CD14-positive monocyte (primary cell): Measurements from ENCODE around the gene MED20. TPM values are rescaled to one million over a fixed set of nuclear protein-coding genes. Genes with fewer than 3 reads are reported as not detected.

ENCODE experiments used
- DNase-seq, 3 donors: peaks; one replicate each; pipeline ENCODE4 v3.0.0-alpha.2; 2011 to 2022
- H2AFZ ChIP-seq: 2 replicates; pipeline ENCODE4 v1.6.0; 2012; ENCODE audit warnings: mild to moderate bottlenecking, low read depth, low read length, inconsistent platforms; ENCODE audit not compliant: insufficient read depth, poor library complexity, severe bottlenecking
- H3K27ac ChIP-seq, 2 donors: 1 replicate in 1 of 2; 2 replicates in 1 of 2; pipeline ENCODE4 v1.5.1; 2012 to 2013; ENCODE audit warnings: low read length in 2 of 2, control low read depth in 1 of 2, inconsistent platforms in 1 of 2, low read depth in 1 of 2, mild to moderate bottlenecking in 1 of 2
- H3K27me3 ChIP-seq, 2 donors: one replicate each; pipeline versions ENCODE4 v1.6.0 to v1.6.1; 2011 to 2013; ENCODE audit warnings: low read length in 2 of 2; ENCODE audit not compliant: control insufficient read depth in 2 of 2, insufficient read depth in 2 of 2
- H3K36me3 ChIP-seq, 2 donors: replicated peaks in 1 of 2; 1 replicate in 1 of 2; 2 replicates in 1 of 2; pipeline versions ENCODE4 v1.5.1 to v1.6.1; 2012 to 2013; ENCODE audit warnings: low read length in 2 of 2, control low read depth in 1 of 2, inconsistent platforms in 1 of 2, mild to moderate bottlenecking in 1 of 2; ENCODE audit not compliant: insufficient read depth in 2 of 2, control insufficient read depth in 1 of 2
- H3K4me1 ChIP-seq, 2 donors: 1 replicate in 1 of 2; 2 replicates in 1 of 2; pipeline versions ENCODE4 v1.5.1 to v1.6.1; 2012 to 2013; ENCODE audit warnings: low read length in 2 of 2, control low read depth in 1 of 2, inconsistent platforms in 1 of 2, mild to moderate bottlenecking in 1 of 2, moderate library complexity in 1 of 2; ENCODE audit not compliant: insufficient read depth in 2 of 2, control insufficient read depth in 1 of 2
- H3K4me2 ChIP-seq: replicated peaks from 2 replicates; pipeline ENCODE3; 2012; ENCODE audit warnings: low read length, moderate library complexity, mild to moderate bottlenecking; ENCODE audit not compliant: poor library complexity, severe bottlenecking; ENCODE audit errors: extremely low read depth
- H3K4me3 ChIP-seq, 3 experiments: fragments of 200-600 bp in 1 of 3; sonication (generic) in 1 of 3; replicated peaks in 1 of 3; 1 replicate in 2 of 3; 2 replicates in 1 of 3; pipeline ENCODE4 v1.5.1; 2011 to 2013; ENCODE audit warnings: low read length in 3 of 3, mild to moderate bottlenecking in 3 of 3, control low read depth in 2 of 3, low read depth in 2 of 3, inconsistent platforms in 1 of 3, moderate library complexity in 1 of 3
- H3K79me2 ChIP-seq: 2 replicates; pipeline ENCODE4 v1.6.0; 2012; ENCODE audit warnings: mild to moderate bottlenecking, control low read depth, inconsistent platforms, low read length, moderate library complexity; ENCODE audit not compliant: insufficient read depth
- H3K9ac ChIP-seq: 2 replicates; pipeline ENCODE4 v1.6.0; 2017; ENCODE audit warnings: low read length, mild to moderate bottlenecking; ENCODE audit not compliant: insufficient read depth, poor library complexity, severe bottlenecking
- H3K9me3 ChIP-seq, 2 donors: replicated peaks in 1 of 2; 1 replicate in 1 of 2; 2 replicates in 1 of 2; pipeline versions ENCODE4 v1.5.1 to v1.6.1; 2012 to 2013; ENCODE audit warnings: low read length in 2 of 2, control low read depth in 1 of 2; ENCODE audit not compliant: control insufficient read depth in 1 of 2, insufficient read depth in 1 of 2
- H4K20me1 ChIP-seq: 2 replicates; pipeline ENCODE4 v1.6.0; 2012; ENCODE audit warnings: mild to moderate bottlenecking, low read length, control low read depth, moderate library complexity; ENCODE audit not compliant: insufficient read depth
- H3K27ac Mint-ChIP-seq, 7 donors: one replicate each; pipeline ENCODE4 v1.8.0; 2020; ENCODE audit warnings: mild to moderate bottlenecking in 7 of 7, mixed read lengths in 7 of 7, moderate library complexity in 6 of 7, inconsistent platforms in 2 of 7
- H3K27me3 Mint-ChIP-seq, 3 donors: one replicate each; pipeline ENCODE4 v1.8.0; 2021 to 2022; ENCODE audit warnings: low read depth in 3 of 3, mild to moderate bottlenecking in 3 of 3, mixed read lengths in 3 of 3, moderate library complexity in 3 of 3, inconsistent platforms in 1 of 3
- H3K36me3 Mint-ChIP-seq, 2 donors: one replicate each; pipeline ENCODE4 v1.8.0; 2020; ENCODE audit warnings: mixed read lengths in 2 of 2, inconsistent platforms in 1 of 2, mild to moderate bottlenecking in 1 of 2
- H3K4me1 Mint-ChIP-seq: one replicate; pipeline ENCODE4 v1.8.0; 2020; ENCODE audit warnings: mild to moderate bottlenecking, mixed read lengths
- H3K4me3 Mint-ChIP-seq, 2 donors: one replicate each; pipeline ENCODE4 v1.8.0; 2020; ENCODE audit warnings: mild to moderate bottlenecking in 2 of 2, mixed read lengths in 2 of 2, moderate library complexity in 1 of 2
- H3K9me3 Mint-ChIP-seq, 7 donors: one replicate each; pipeline ENCODE4 v1.8.0; 2020 to 2022; ENCODE audit warnings: mixed read lengths in 7 of 7, mild to moderate bottlenecking in 6 of 7, moderate library complexity in 6 of 7, inconsistent platforms in 2 of 7
- WGBS: methylation state at CpG from one replicate; pipeline ENCODE4 v1.1.5; 2013; ENCODE audit warnings: missing lambda C conversion rate; ENCODE audit not compliant: insufficient coverage; 5-methylcytosine and 5-hydroxymethylcytosine counted together
- intact Hi-C, 2 donors: fragments of 100-400 bp; cut with micrococcal nuclease; formaldehyde crosslinking; loops; one replicate each; pipeline versions ENCODE4 v1.15.0 to v1.15.1; 2023
- polyA plus RNA-seq, 3 donors: library from polyadenylated mRNA; depleted of rRNA in 1 of 3; unstranded in 2 of 3; stranded (reverse) in 1 of 3; fragments of 300-500 nt in 2 of 3; fragments of >200 nt in 1 of 3; fragmentation: Illumina TruSeq in 2 of 3; gene quantifications; 1 replicate in 2 of 3; 2 replicates in 1 of 3; pipeline ENCODE4 v1.2.3, GENCODE V29; 2012 to 2021
- TF ChIP-seq, protein P1 (sequence below): fragments of 200-600 bp; IDR thresholded peaks from one replicate; pipeline ENCODE4 v1.8.0; 2022; ENCODE audit warnings: antibody characterized with exemption, mild to moderate bottlenecking

MED20 gene
- polyA plus RNA-seq, 3 donors: 6.3 to 16.2 (median 13.6) TPM

DNA sequence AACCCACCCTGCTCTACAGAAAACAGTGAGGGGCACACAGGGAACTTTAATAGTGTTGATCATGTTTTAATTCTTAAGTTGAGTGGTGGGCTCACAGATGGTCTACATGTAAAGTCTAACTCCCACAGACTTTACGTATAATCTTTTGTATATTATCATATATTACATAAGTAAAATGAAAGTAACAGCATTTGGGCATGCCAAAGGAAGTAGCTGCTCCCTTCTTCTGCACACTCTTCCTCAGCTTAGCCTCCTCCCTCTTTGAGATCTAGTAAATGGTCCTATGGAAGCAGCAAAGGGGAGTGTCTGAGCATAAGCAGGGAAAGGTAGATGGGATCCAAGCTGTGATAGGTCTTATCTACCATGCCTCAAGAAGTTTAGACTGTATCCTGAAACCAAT lies 11.2 kb downstream of the MED20 start:
- Mint-ChIP-seq H3K27ac (no peak overlapping the region), H3K4me1 (peaks cover 3% of the 10 kb centered on the region), H3K36me3 (peaks cover 75 to 88% of the 10 kb centered on the region in 2 donors)

DNA sequence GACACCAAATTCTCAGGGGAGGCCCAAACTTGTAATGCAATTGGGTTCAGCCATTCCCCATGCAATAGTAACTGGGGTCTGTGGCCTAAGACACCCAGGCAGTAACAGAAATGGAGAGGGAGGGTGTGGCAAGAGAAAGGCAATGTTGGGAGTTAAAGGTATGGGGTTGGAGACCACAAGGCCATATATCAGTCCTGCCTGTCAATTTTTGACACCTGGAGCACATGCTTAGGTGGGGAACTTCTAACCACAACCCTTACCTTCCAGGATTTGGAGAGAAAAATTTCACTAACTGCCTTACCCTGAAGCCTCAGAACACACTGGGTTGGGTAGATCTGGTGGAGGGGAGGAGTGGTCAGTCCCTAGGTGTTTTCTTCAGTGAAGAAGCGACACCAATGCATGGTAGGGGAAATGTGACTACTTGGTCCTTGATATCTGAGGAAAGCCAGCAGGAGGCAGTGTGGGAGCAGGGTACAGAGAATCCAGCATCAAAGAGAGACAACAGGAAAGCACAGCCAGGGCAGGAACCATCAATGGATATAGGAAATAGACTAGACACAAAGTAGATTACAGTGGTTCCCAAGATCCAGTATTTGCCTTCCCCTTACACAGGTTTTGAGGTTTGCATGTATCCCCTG lies 18.9 kb downstream of the MED20 start:
- intact Hi-C loops: loop anchor here in 1 of 2 donors (5.0 kb wide), 1 partner anchor 140 kb away; no protein-coding TSS in a partner anchor

More for the DNA sequence above, 11.2 kb downstream of the MED20 start:
- Histone ChIP-seq H4K20me1 (peaks cover 19% of the 10 kb centered on the region), H3K9me3 (no peaks in the 10 kb centered on the region), H3K36me3 (peaks cover 73 to 92% of the 10 kb centered on the region in 2 donors), H3K4me1 (no peaks in the 10 kb centered on the region), H2AFZ (no peak overlapping the region), H3K9ac (no peak overlapping the region), H3K27me3 (no peaks in the 10 kb centered on the region), H3K4me3 (no peak overlapping the region), H3K79me2 (peaks cover 5% of the 10 kb centered on the region), H3K4me2 (no peak overlapping the region), H3K27ac (no peak overlapping the region)
- TF ChIP-seq, protein P1, sequence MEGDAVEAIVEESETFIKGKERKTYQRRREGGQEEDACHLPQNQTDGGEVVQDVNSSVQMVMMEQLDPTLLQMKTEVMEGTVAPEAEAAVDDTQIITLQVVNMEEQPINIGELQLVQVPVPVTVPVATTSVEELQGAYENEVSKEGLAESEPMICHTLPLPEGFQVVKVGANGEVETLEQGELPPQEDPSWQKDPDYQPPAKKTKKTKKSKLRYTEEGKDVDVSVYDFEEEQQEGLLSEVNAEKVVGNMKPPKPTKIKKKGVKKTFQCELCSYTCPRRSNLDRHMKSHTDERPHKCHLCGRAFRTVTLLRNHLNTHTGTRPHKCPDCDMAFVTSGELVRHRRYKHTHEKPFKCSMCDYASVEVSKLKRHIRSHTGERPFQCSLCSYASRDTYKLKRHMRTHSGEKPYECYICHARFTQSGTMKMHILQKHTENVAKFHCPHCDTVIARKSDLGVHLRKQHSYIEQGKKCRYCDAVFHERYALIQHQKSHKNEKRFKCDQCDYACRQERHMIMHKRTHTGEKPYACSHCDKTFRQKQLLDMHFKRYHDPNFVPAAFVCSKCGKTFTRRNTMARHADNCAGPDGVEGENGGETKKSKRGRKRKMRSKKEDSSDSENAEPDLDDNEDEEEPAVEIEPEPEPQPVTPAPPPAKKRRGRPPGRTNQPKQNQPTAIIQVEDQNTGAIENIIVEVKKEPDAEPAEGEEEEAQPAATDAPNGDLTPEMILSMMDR: no peak
- no CpG with 5 or more reads among the region's 1 CpG for WGBS
- DNase-seq: no peak
- intact Hi-C loops: no loop called here
- Mint-ChIP-seq H3K27me3 (no peaks in the 10 kb centered on the region), H3K9me3 (no peaks in the 10 kb centered on the region), H3K4me3 (no peak overlapping the region)

More for the DNA sequence above, 18.9 kb downstream of the MED20 start:
- H4K20me1 ChIP-seq: no peaks in the 10 kb centered on the region
- no peak overlapping the region for H3K9ac ChIP-seq
- Mint-ChIP-seq H3K9me3 (no peaks in the 10 kb centered on the region), H3K4me1 (peaks cover 12% of the 10 kb centered on the region), H3K27ac (peak overlapping the region in 3 of 7 donors; percentile 7 to 52 (median 34)), H3K4me3 (no peak overlapping the region), H3K27me3 (peaks cover 0 to 2% (median 0%) of the 10 kb centered on the region in 3 donors), H3K36me3 (peaks cover 37 to 52% of the 10 kb centered on the region in 2 donors)
- H3K27me3 ChIP-seq: no peaks in the 10 kb centered on the region
- WGBS: no CpG with 5 or more reads among the region's 1 CpG
- peak; percentile 25 to 47 (median 26) for DNase-seq
- H3K4me2 ChIP-seq: no peak overlapping the region
- no peaks in the 10 kb centered on the region for H3K4me1 ChIP-seq
- peaks cover 25 to 56% of the 10 kb centered on the region in 2 donors for H3K36me3 ChIP-seq
- TF ChIP-seq, protein P1: peak; percentile 53
- H3K27ac ChIP-seq: no peak overlapping the region
- no peaks in the 10 kb centered on the region for H3K79me2 ChIP-seq
- no peaks in the 10 kb centered on the region for H3K9me3 ChIP-seq
- no peak overlapping the region for H3K4me3 ChIP-seq
- H2AFZ ChIP-seq: no peak overlapping the region
